Fibroblast of lung (primary cell): ENCODE data around the gene CPNE6.

ENCODE experiments used
- CTCF ChIP-seq, 2 donors: IDR thresholded peaks in 1 of 2; conservative IDR thresholded peaks in 1 of 2; 1 replicate in 1 of 2; 2 replicates in 1 of 2; pipeline ENCODE4 v1.5.1; 2011 to 2012; ENCODE audit warnings: low read length in 2 of 2, control low read depth in 1 of 2, inconsistent platforms in 1 of 2, low read depth in 1 of 2, mild to moderate bottlenecking in 1 of 2
- EZH2 ChIP-seq: IDR thresholded peaks from 2 replicates; pipeline ENCODE4 v1.5.1; 2012; ENCODE audit warnings: low read length, control low read depth, mild to moderate bottlenecking; ENCODE audit errors: missing control alignments

- TF ChIP-seq CTCF (conservative IDR thresholded peaks at IDR 0.05 in 1 of 2, IDR thresholded peaks at IDR 0.05 in 1 of 2; ENCODE audit: low read depth in 1 of 2, low read length in 2 of 2): no peak
- TF ChIP-seq EZH2: no peak
Observed at GRCh38 chr14:24122898-24123297, 51.5 kb downstream of the CPNE6 start.
